IPS DF 6.9 (cell line): ENCODE measurements around the gene KIAA2012.

Experiments
- DNase-seq: peaks from one replicate; pipeline ENCODE4 v3.0.0-alpha.2; 2013; ENCODE audit warnings: low read depth, low spot score
- H3K27ac ChIP-seq: one replicate; pipeline ENCODE4 v1.5.1; 2013; ENCODE audit warnings: low read length, control low read depth
- H3K27me3 ChIP-seq: 2 replicates; pipeline ENCODE4 v1.6.1; 2013; ENCODE audit warnings: mild to moderate bottlenecking, low read length; ENCODE audit not compliant: control insufficient read depth, insufficient read depth
- H3K36me3 ChIP-seq: 2 replicates; pipeline ENCODE4 v1.6.1; 2013; ENCODE audit warnings: low read length; ENCODE audit not compliant: control insufficient read depth, insufficient read depth
- H3K4me1 ChIP-seq: 2 replicates; pipeline ENCODE4 v1.6.1; 2013; ENCODE audit warnings: low read length; ENCODE audit not compliant: control insufficient read depth, insufficient read depth
- H3K4me3 ChIP-seq: 2 replicates; pipeline ENCODE4 v1.5.1; 2013; ENCODE audit warnings: mild to moderate bottlenecking, low read length
- H3K9me3 ChIP-seq: 2 replicates; pipeline ENCODE4 v1.6.1; 2013; ENCODE audit warnings: low read length, inconsistent platforms; ENCODE audit not compliant: control insufficient read depth, insufficient read depth
- WGBS: extraction: QIAGEN DNeasy Blood & Tissue Kit; methylation state at CpG from one replicate; pipeline ENCODE4 v1.1.7; 2013; ENCODE audit warnings: mixed read lengths, missing lambda C conversion rate; ENCODE audit not compliant: insufficient read length, insufficient coverage; 5-methylcytosine and 5-hydroxymethylcytosine counted together

Gene KIAA2012

DNA sequence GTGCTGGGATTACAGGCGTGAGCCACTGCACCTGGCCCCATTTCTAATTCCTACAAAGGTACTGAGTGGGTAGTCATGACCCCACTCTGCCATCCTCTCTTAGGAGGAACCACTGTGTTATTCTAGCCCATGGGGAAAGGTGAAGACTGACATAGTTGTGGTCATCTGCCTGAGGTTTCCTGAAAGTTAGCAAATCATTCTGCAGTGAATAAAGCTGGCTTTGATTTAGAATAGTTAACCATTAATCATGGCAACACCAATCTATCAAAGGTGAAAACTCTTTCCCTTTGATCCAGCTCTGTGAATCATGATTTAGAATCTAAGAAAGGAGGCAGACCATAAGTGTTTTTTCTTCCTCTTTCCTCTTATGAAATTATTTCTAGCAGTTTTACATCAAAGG is 114.5 kb downstream of the KIAA2012 start:
- Histone ChIP-seq H3K4me3 (no peak overlapping the region), H3K27ac (no peak overlapping the region), H3K27me3 (no peaks in the 10 kb centered on the region), H3K36me3 (no peaks in the 10 kb centered on the region), H3K9me3 (no peaks in the 10 kb centered on the region), H3K4me1 (no peaks in the 10 kb centered on the region)
- no peak for DNase-seq
- WGBS, result no CpG with 5 or more reads among the region's 1 CpG

DNA sequence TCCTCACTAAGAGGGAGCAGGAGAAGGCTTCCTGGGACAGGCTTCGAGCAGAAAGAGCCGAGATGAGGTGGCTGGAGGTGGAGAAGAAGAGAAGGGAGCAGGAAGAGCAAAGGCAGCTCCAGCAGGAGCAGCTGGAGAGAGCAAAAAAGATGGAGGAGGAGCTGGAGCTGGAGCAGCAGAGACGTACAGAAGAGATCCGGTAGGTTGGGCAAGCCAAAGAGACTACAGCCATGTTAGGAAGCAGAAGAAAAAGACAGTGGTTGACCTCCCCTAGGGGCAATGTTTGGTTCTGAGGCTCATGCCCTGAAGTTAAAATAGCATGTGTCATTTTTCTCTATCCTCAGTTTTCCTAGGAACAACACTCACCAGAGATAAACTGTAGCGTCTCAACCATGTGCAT is 120.2 kb downstream of the KIAA2012 start:
- H3K4me1 ChIP-seq, result no peaks in the 10 kb centered on the region
- H3K4me3 ChIP-seq, result no peak overlapping the region
- no peaks in the 10 kb centered on the region for H3K27me3 ChIP-seq
- no peaks in the 10 kb centered on the region for H3K9me3 ChIP-seq
- DNase-seq, result no peak
- no peak overlapping the region for H3K27ac ChIP-seq
- H3K36me3 ChIP-seq, result no peaks in the 10 kb centered on the region
- WGBS, result no CpG with 5 or more reads among the region's 5 CpGs

DNA sequence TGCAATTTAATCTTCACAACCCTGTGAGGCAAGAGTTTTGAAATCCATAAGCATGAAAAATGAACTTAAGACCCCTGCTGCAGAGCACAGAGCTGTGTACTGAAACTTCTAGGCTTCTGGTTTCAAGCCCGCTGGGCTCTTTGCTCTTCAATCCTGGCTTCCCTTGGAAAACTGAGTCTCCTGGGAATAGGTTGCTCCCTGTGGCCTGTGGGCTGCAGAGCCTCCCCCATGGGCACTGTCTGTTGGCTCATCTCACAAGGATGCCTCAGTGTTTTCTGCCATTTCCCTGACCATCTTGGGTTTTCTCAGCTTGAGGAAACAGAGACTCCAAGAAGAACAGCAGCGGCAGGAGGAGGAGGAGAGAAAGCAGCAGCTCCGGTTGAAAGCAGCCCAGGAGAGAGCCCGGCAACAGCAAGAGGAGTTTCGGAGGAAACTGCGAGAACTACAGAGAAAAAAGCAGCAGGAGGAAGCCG is 120.9 kb downstream of the KIAA2012 start:
- Histone ChIP-seq H3K4me3 (no peak overlapping the region), H3K27me3 (no peaks in the 10 kb centered on the region), H3K27ac (no peak overlapping the region), H3K4me1 (no peaks in the 10 kb centered on the region), H3K9me3 (no peaks in the 10 kb centered on the region), H3K36me3 (no peaks in the 10 kb centered on the region)
- DNase-seq, result no peak
- no CpG with 5 or more reads among the region's 7 CpGs for WGBS

DNA sequence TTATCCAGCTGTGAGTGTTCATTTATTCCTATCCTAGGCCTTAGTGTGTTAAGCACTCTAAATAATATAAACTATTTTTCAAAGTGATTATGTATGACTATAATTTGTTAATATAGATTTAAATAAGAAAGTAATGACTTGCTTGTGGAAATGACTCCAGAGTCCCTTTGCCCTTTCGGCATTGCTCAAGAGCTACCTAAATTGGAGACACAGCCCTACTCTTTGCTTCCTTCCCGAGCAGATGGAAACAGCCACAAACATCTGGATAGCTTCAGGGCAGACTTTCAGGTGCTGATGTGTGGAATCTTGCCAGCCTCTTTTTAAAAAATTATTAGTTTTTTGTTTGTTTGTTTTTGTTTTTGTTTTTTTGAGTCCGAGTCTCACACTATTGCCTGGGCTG is 121.4 kb downstream of the KIAA2012 start:
- Histone ChIP-seq H3K27ac (no peak overlapping the region), H3K4me3 (no peak overlapping the region), H3K4me1 (no peaks in the 10 kb centered on the region), H3K36me3 (no peaks in the 10 kb centered on the region), H3K9me3 (no peaks in the 10 kb centered on the region), H3K27me3 (no peaks in the 10 kb centered on the region)
- no peak for DNase-seq
- no CpG with 5 or more reads among the region's 3 CpGs for WGBS

- Histone ChIP-seq H3K27me3 (no peaks in the 10 kb centered on the region), H3K4me3 (no peak overlapping the region), H3K36me3 (no peaks in the 10 kb centered on the region), H3K27ac (no peak overlapping the region), H3K9me3 (no peaks in the 10 kb centered on the region), H3K4me1 (no peaks in the 10 kb centered on the region)
- WGBS, result no CpG with 5 or more reads among the region's 6 CpGs
- DNase-seq, result no peak
These were observed 123.7 kb downstream of the KIAA2012 start for GRCh38 chr2:202196727-202197126.

GRCh38 chr2:202201220-202202160 is 128.4 kb downstream of the KIAA2012 start:
- no peaks in the 10 kb centered on the region for H3K36me3 ChIP-seq
- H3K4me1 ChIP-seq, result no peaks in the 10 kb centered on the region
- no peak overlapping the region for H3K4me3 ChIP-seq
- no peaks in the 10 kb centered on the region for H3K9me3 ChIP-seq
- no CpG with 5 or more reads among the region's 21 CpGs for WGBS
- no peak overlapping the region for H3K27ac ChIP-seq
- no peak for DNase-seq
- no peaks in the 10 kb centered on the region for H3K27me3 ChIP-seq

- Histone ChIP-seq H3K36me3 (no peaks in the 10 kb centered on the region), H3K27ac (no peak overlapping the region), H3K4me3 (no peak overlapping the region), H3K9me3 (no peaks in the 10 kb centered on the region), H3K4me1 (no peaks in the 10 kb centered on the region), H3K27me3 (no peaks in the 10 kb centered on the region)
- no CpG with 5 or more reads among the region's 5 CpGs for WGBS
- DNase-seq, result no peak
These were observed 130.3 kb downstream of the KIAA2012 start for GRCh38 chr2:202203348-202203747.

GRCh38 chr2:202204855-202205254 is 131.8 kb downstream of the KIAA2012 start:
- no peak overlapping the region for H3K4me3 ChIP-seq
- H3K4me1 ChIP-seq, result no peaks in the 10 kb centered on the region
- H3K27ac ChIP-seq, result no peak overlapping the region
- no peak for DNase-seq
- WGBS, result no CpG with 5 or more reads among the region's 2 CpGs
- no peaks in the 10 kb centered on the region for H3K9me3 ChIP-seq
- no peaks in the 10 kb centered on the region; the same call in 1 of the 2 replicates for H3K36me3 ChIP-seq
- no peaks in the 10 kb centered on the region for H3K27me3 ChIP-seq

DNA sequence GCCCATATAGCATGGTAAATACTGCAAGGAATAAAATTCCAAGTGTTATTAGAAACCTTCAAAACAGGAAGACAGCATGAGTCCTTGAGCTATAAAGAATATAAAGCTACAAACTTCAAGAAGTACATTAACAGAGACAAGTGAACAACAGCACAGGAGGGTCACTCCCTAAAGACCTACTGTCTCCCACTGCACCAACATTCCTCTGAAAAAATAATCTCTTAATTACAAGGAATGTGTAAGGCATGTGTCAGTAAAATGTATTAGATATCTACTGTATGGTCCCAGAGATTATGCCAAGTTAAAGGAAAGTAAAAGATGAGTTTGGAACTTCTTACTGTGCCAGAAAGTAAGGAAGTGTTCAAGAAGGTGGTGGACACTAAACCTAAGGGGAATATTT is 135.5 kb downstream of the KIAA2012 start:
- DNase-seq, result no peak
- no peaks in the 10 kb centered on the region for H3K4me1 ChIP-seq
- H3K9me3 ChIP-seq, result no peaks in the 10 kb centered on the region
- H3K36me3 ChIP-seq, result no peaks in the 10 kb centered on the region; the same call in 1 of the 2 replicates
- H3K27ac ChIP-seq, result no peak overlapping the region
- no peak overlapping the region for H3K4me3 ChIP-seq
- no peaks in the 10 kb centered on the region for H3K27me3 ChIP-seq

DNA sequence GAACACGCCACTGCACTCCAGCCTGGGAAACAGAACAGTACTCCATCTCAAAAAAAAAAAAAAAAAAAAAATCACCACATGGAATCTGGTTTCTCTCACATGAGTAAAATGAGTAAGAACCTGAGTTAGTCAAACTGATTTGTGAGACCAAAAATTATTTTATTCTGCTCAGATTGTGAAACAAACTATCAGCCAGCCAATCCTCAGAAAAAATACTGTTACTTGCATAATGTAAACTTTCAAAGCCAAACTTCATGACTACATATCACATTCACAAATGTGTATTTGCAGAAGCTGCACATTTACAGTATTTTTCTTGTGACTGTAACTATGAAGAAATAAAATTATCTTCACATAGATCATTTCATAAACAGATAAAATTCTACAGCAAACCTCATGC is 142.1 kb downstream of the KIAA2012 start:
- no peaks in the 10 kb centered on the region for H3K36me3 ChIP-seq
- no CpG with 5 or more reads among the region's 1 CpG for WGBS

DNA sequence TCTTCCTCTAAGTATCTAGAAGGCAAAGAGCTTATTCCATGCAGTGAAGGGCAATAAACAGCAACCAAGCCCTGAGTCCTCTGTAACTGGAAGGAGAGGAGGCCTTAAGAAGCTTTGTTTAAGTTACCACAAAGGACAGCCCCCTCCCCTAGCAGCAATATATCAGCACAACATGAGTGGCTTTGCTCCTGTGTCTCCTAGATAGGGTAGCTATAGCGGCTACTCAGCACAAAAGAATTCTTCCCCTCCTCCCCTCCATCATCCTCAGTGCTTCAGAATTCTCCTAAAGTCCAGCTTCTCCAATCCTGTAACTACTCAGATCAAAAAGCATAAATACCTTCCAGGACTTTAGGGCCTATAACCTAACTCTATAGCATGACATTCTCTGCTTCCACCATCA is 148.8 kb downstream of the KIAA2012 start:
- no peaks in the 10 kb centered on the region; the same call in 1 of the 2 replicates for H3K4me1 ChIP-seq
- DNase-seq, result no peak
- no peak overlapping the region for H3K27ac ChIP-seq
- H3K36me3 ChIP-seq, result no peaks in the 10 kb centered on the region; the same call in 1 of the 2 replicates
- no peaks in the 10 kb centered on the region for H3K27me3 ChIP-seq
- WGBS, result no CpG with 5 or more reads among the region's 1 CpG
- H3K9me3 ChIP-seq, result no peaks in the 10 kb centered on the region
- no peak overlapping the region for H3K4me3 ChIP-seq

More for the DNA sequence above, 142.1 kb downstream of the KIAA2012 start:
- no peaks in the 10 kb centered on the region for H3K9me3 ChIP-seq
- DNase-seq, result no peak
- H3K4me3 ChIP-seq, result no peak overlapping the region
- no peaks in the 10 kb centered on the region; the same call in 1 of the 2 replicates for H3K4me1 ChIP-seq
- no peak overlapping the region for H3K27ac ChIP-seq
- no peaks in the 10 kb centered on the region for H3K27me3 ChIP-seq
